HCT116 (cell line): ENCODE measurements around the gene CYP3A5. TPM values are rescaled to one million over a fixed set of nuclear protein-coding genes. Genes with fewer than 3 reads are reported as not detected.

ENCODE experiments used
- ATAC-seq: fragments of 200-7000 bp; cut with Tn5 transposase; 2 replicates; pipeline ENCODE4 v1.9.1; 2020; ENCODE audit warnings: mild to moderate bottlenecking, moderate library complexity
- BruUV-seq: library from RNA; stranded (reverse); fragments of 400-500 nt; replicated peaks from 2 replicates; lab custom pipeline; 2021; lab: Mats Ljungman, UMichigan
- CTCF ChIA-PET: fragments of 300-600 bp; sonication (Branson Sonifier 250); formaldehyde crosslinking; loops from one replicate; lab custom pipeline; 2021; ENCODE audit warnings: antibody characterized with exemption; lab: Charles Lee
- POLR2A ChIA-PET: fragments of 300-600, 350-600 bp; sonication (Branson Sonifier 250); formaldehyde crosslinking; loops from one replicate; lab custom pipeline; 2021; ENCODE audit warnings: antibody characterized with exemption; lab: Charles Lee
- RAD21 ChIA-PET, 2 experiments: fragments of 300-600 bp; sonication (Branson Sonifier 250); formaldehyde crosslinking; loops; one replicate each; lab custom pipeline; 2023; ENCODE audit warnings: low total read pairs in 2 of 2; ENCODE audit not compliant: uncharacterized antibody in 2 of 2, unreplicated experiment in 2 of 2, low non-redundant PET in 1 of 2; lab: Charles Lee
- DNase-seq: peaks from one replicate; pipeline ENCODE4 v3.0.0-alpha.2; 2010; ENCODE audit warnings: low read depth, low spot score
- H2AFZ ChIP-seq: fragments of 200-600 bp; shearing (Covaris generic), sonication (generic); 2 replicates; pipeline ENCODE4 v1.6.1; 2017; ENCODE audit warnings: low read depth, mixed run types, mixed read lengths, antibody characterized with exemption, low read length; ENCODE audit not compliant: poor library complexity, severe bottlenecking
- H3K27ac ChIP-seq: 2 replicates; pipeline ENCODE4 v1.5.1; 2012; ENCODE audit warnings: low read depth, low read length
- H3K27me3 ChIP-seq: fragments of 200-600 bp; sonication (generic); 2 replicates; pipeline ENCODE4 v1.6.1; 2016; ENCODE audit warnings: mixed run types, low read length, mixed read lengths; ENCODE audit not compliant: insufficient read depth
- H3K36me3 ChIP-seq, 2 experiments: fragments of 200-500 bp in 1 of 2; fragments of 200-600 bp in 1 of 2; sonication (Bioruptor generic) in 1 of 2; sonication (generic) in 1 of 2; 2 replicates each; pipeline versions ENCODE4 v1.5.1 to v1.6.1; 2014 to 2016; ENCODE audit warnings: low read length in 2 of 2, inconsistent platforms in 1 of 2, mixed read lengths in 1 of 2, mixed run types in 1 of 2; ENCODE audit not compliant: insufficient read depth in 2 of 2, control insufficient read depth in 1 of 2
- H3K4me1 ChIP-seq, 2 experiments: fragments of 200-600 bp in 1 of 2; sonication (generic) in 1 of 2; 2 replicates each; pipeline versions ENCODE4 v1.5.1 to v1.6.1; 2012 to 2017; ENCODE audit warnings: low read length in 2 of 2, inconsistent platforms in 1 of 2, mild to moderate bottlenecking in 1 of 2, mixed read lengths in 1 of 2, mixed run types in 1 of 2, moderate library complexity in 1 of 2; ENCODE audit not compliant: insufficient read depth in 2 of 2, control insufficient read depth in 1 of 2
- H3K4me2 ChIP-seq: fragments of 200-600 bp; sonication (generic); 2 replicates; pipeline ENCODE4 v1.6.1; 2017; ENCODE audit warnings: mixed run types, low read length, mixed read lengths
- H3K4me3 ChIP-seq, 2 experiments: fragments of 200-600 bp in 1 of 2; sonication (generic) in 1 of 2; replicated peaks in 1 of 2; 2 replicates each; pipeline ENCODE4 v1.5.1; 2011 to 2016; ENCODE audit warnings: low read length in 2 of 2, control low read depth in 1 of 2, low read depth in 1 of 2, mild to moderate bottlenecking in 1 of 2, mixed read lengths in 1 of 2, mixed run types in 1 of 2
- H3K79me2 ChIP-seq: fragments of 200-600 bp; sonication (generic); 2 replicates; pipeline ENCODE4 v1.6.1; 2017; ENCODE audit warnings: mild to moderate bottlenecking, mixed run types, low read length, moderate library complexity, mixed read lengths; ENCODE audit not compliant: insufficient read depth
- H3K9ac ChIP-seq: fragments of 200-600 bp; sonication (generic); 2 replicates; pipeline ENCODE4 v1.6.1; 2016; ENCODE audit warnings: low read length, mixed read lengths
- H3K9me2 ChIP-seq: fragments of 200-600 bp; sonication (generic), shearing (Covaris generic); 2 replicates; pipeline ENCODE4 v1.6.1; 2017; ENCODE audit warnings: mixed run types, mild to moderate bottlenecking, moderate library complexity; ENCODE audit not compliant: insufficient read depth
- H3K9me3 ChIP-seq, 2 experiments: fragments of 200-500 bp in 1 of 2; fragments of 200-600 bp in 1 of 2; sonication (Bioruptor generic) in 1 of 2; sonication (generic) in 1 of 2; 2 replicates each; pipeline ENCODE4 v1.6.1; 2014 to 2017; ENCODE audit warnings: low read length in 2 of 2, mixed read lengths in 2 of 2, inconsistent platforms in 1 of 2, low read depth in 1 of 2, mild to moderate bottlenecking in 1 of 2, mixed run types in 1 of 2, moderate library complexity in 1 of 2; ENCODE audit not compliant: control insufficient read depth in 1 of 2, insufficient read depth in 1 of 2
- H4K20me1 ChIP-seq: fragments of 200-600 bp; sonication (generic), shearing (Covaris generic); 2 replicates; pipeline ENCODE4 v1.6.1; 2017; ENCODE audit warnings: mixed run types, mild to moderate bottlenecking, moderate library complexity; ENCODE audit not compliant: insufficient read depth
- EGR1 ChIP-seq: IDR thresholded peaks from 2 replicates; pipeline ENCODE4 v1.6.1; 2012; ENCODE audit warnings: low read depth
- ELF1 ChIP-seq: IDR thresholded peaks from 2 replicates; pipeline ENCODE4 v1.6.1; 2012; ENCODE audit warnings: low read depth, borderline replicate concordance
- EZH2 ChIP-seq: fragments of 200-600 bp; sonication (generic); IDR thresholded peaks from 2 replicates; pipeline ENCODE4 v1.6.1; 2017; ENCODE audit warnings: antibody characterized with exemption, mixed run types
- EZH2phosphoT487 ChIP-seq: fragments of 200-600 bp; IDR thresholded peaks from 2 replicates; pipeline ENCODE4 v1.6.1; 2018; ENCODE audit warnings: antibody characterized with exemption, borderline replicate concordance
- FOSL1 ChIP-seq: IDR thresholded peaks from 2 replicates; pipeline ENCODE4 v1.6.1; 2012; ENCODE audit warnings: low read depth
- POLR2AphosphoS5 ChIP-seq: IDR thresholded peaks from 2 replicates; pipeline ENCODE4 v1.6.1; 2011; ENCODE audit warnings: mild to moderate bottlenecking, low read depth, low read length, moderate library complexity
- RAD21 ChIP-seq: IDR thresholded peaks from 2 replicates; pipeline ENCODE4 v1.6.1; 2012; ENCODE audit warnings: low read depth, mild to moderate bottlenecking
- SIN3A ChIP-seq: IDR thresholded peaks from 2 replicates; pipeline ENCODE4 v1.6.1; 2012; ENCODE audit warnings: low read depth
- ZFX ChIP-seq: fragments of 450-650 bp; IDR thresholded peaks from 2 replicates; pipeline ENCODE4 v1.6.1; 2017
- ZNF274 ChIP-seq: fragments of 200-500 bp; sonication (Bioruptor generic); IDR thresholded peaks from 2 replicates; pipeline ENCODE4 v1.6.1; 2014; ENCODE audit warnings: mild to moderate bottlenecking, low read depth, low read length, inconsistent platforms
- intact Hi-C: fragments of 100-400 bp; cut with micrococcal nuclease; formaldehyde crosslinking; loops from 2 replicates; pipeline ENCODE4 v1.10.0; 2022
- total RNA-seq: library from RNA; stranded (reverse); gene quantifications from one replicate; pipeline ENCODE4 v1.2.1, GENCODE V29; 2021; ENCODE audit not compliant: unreplicated experiment
- TF ChIP-seq, protein P1 (sequence below): IDR thresholded peaks from 2 replicates; pipeline ENCODE4 v1.6.1; 2011; ENCODE audit warnings: mild to moderate bottlenecking, low read length, moderate library complexity; ENCODE audit not compliant: insufficient replicate concordance; ENCODE audit errors: extremely low read depth
- TF ChIP-seq, protein P2 (sequence below), 3 experiments: fragments of 200-600 bp in 1 of 3; sonication (generic) in 1 of 3; IDR thresholded peaks in 2 of 3; conservative IDR thresholded peaks in 1 of 3; 2 replicates each; pipeline ENCODE4 v1.5.1; 2012 to 2017; ENCODE audit warnings: low read depth in 2 of 3, low read length in 2 of 3, antibody characterized with exemption in 1 of 3, borderline replicate concordance in 1 of 3, control low read depth in 1 of 3, mild to moderate bottlenecking in 1 of 3, mixed read lengths in 1 of 3, mixed run types in 1 of 3, moderate library complexity in 1 of 3; ENCODE audit not compliant: insufficient read depth in 1 of 3
- TF ChIP-seq, protein P3 (sequence below): IDR thresholded peaks from 2 replicates; pipeline ENCODE4 v1.6.1; 2012
- TF ChIP-seq, protein P4 (sequence below): IDR thresholded peaks from 2 replicates; pipeline ENCODE4 v1.6.1; 2012

The CYP3A5 gene
- total RNA-seq, 1 experiment from 2014 or later = 1.5 TPM

DNA sequence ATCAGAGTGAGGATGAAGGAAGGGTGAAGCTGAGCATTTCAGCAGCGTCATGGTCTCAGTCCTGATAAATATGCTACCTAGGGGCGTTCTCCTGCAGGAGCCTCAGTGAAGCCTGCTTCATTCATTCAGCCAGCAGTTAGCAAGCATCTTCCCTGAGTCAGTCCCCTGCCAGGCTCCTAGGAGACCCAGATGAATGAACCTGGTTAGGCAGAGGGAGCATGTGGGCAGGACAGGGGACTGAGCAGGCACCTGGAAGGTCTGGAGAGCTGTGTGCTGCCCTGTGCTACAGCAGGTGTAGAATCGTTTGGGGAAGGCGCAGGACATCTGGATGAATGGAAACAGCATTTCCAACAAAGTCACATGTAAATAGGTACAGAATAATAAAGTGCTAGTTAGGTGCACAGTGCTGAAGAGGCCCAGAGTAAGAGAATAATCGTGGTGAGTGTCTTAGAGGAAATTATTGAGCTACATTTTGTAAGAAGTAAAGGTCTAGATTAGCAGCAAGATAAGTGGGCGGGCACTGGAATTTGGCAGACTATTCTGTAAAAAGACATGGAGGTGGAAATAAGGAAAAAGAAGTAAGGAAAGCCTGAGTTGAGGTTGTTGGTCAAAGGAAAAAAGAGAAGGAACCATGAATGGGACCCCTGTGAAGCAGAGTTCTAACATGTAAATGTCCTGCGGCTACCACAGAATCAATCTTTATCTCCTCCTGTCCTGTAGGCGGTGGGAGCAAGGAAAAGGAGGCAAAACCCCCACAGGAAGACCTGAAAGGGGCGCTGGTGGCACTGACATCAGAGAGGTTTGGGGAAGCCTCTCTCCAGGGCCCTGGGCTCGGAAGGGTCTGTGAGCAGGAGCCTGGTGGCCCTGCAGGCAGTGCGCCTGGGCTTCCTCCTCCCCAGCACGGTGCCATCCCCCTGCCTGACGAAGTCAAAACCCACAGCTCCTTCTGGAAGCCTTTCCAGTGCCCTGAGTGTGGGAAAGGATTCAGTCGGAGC, 51.0 kb downstream of the CYP3A5 start:
- Histone ChIP-seq H3K9ac (no peak overlapping the region), H3K4me1 (no peaks in the 10 kb centered on the region), H3K9me2 (no peaks in the 10 kb centered on the region), H3K27me3 (no peaks in the 10 kb centered on the region), H3K27ac (no peak overlapping the region), H4K20me1 (peaks cover 7% of the 10 kb centered on the region; the same call in 1 of the 2 replicates), H3K4me2 (no peak overlapping the region), H3K4me3 (no peak overlapping the region), H3K79me2 (peaks cover 16% of the 10 kb centered on the region), H3K9me3 (no peaks in the 10 kb centered on the region), H2AFZ (no peak overlapping the region), H3K36me3 (peaks cover 33 to 51% of the 10 kb centered on the region in 2 experiments; a peak in 3 of 4 replicates)
- ChIA-PET POLR2A (no interaction called here), CTCF (no interaction called here), RAD21 (no interaction called here)
- TF ChIP-seq POLR2AphosphoS5 = no peak
- TF ChIP-seq ZNF274 = no peak
- TF ChIP-seq, protein P1, sequence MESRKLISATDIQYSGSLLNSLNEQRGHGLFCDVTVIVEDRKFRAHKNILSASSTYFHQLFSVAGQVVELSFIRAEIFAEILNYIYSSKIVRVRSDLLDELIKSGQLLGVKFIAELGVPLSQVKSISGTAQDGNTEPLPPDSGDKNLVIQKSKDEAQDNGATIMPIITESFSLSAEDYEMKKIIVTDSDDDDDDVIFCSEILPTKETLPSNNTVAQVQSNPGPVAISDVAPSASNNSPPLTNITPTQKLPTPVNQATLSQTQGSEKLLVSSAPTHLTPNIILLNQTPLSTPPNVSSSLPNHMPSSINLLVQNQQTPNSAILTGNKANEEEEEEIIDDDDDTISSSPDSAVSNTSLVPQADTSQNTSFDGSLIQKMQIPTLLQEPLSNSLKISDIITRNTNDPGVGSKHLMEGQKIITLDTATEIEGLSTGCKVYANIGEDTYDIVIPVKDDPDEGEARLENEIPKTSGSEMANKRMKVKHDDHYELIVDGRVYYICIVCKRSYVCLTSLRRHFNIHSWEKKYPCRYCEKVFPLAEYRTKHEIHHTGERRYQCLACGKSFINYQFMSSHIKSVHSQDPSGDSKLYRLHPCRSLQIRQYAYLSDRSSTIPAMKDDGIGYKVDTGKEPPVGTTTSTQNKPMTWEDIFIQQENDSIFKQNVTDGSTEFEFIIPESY = no peak
- TF ChIP-seq, protein P2, sequence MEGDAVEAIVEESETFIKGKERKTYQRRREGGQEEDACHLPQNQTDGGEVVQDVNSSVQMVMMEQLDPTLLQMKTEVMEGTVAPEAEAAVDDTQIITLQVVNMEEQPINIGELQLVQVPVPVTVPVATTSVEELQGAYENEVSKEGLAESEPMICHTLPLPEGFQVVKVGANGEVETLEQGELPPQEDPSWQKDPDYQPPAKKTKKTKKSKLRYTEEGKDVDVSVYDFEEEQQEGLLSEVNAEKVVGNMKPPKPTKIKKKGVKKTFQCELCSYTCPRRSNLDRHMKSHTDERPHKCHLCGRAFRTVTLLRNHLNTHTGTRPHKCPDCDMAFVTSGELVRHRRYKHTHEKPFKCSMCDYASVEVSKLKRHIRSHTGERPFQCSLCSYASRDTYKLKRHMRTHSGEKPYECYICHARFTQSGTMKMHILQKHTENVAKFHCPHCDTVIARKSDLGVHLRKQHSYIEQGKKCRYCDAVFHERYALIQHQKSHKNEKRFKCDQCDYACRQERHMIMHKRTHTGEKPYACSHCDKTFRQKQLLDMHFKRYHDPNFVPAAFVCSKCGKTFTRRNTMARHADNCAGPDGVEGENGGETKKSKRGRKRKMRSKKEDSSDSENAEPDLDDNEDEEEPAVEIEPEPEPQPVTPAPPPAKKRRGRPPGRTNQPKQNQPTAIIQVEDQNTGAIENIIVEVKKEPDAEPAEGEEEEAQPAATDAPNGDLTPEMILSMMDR (IDR thresholded peaks at IDR 0.05 in 2 of 3, conservative IDR thresholded peaks at IDR 0.05 in 1 of 3; ENCODE audit: borderline replicate concordance in 1 of 3, insufficient read depth in 1 of 3, low read depth in 2 of 3, low read length in 2 of 3) = no peak
- TF ChIP-seq EGR1 = no peak
- TF ChIP-seq ZFX = no peak
- no peak for TF ChIP-seq EZH2
- TF ChIP-seq, protein P3, sequence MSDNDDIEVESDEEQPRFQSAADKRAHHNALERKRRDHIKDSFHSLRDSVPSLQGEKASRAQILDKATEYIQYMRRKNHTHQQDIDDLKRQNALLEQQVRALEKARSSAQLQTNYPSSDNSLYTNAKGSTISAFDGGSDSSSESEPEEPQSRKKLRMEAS = no peak
- TF ChIP-seq FOSL1 = no peak
- TF ChIP-seq, protein P4, sequence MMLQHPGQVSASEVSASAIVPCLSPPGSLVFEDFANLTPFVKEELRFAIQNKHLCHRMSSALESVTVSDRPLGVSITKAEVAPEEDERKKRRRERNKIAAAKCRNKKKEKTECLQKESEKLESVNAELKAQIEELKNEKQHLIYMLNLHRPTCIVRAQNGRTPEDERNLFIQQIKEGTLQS = no peak
- TF ChIP-seq EZH2phosphoT487 = no peak
- no peak for TF ChIP-seq ELF1
- no peak for TF ChIP-seq SIN3A
- no peak for TF ChIP-seq RAD21
- no peak for ATAC-seq
- no peak for DNase-seq
- BruUV-seq = no TSS peak
- intact Hi-C loops = no loop called here
